Eye (tissue), 1 donor: ENCODE results near the gene ARAP2.

Source experiments
- DNase-seq: peaks from one replicate; pipeline ENCODE4 v3.0.0-alpha.2; 2015

Gene ARAP2

DNA sequence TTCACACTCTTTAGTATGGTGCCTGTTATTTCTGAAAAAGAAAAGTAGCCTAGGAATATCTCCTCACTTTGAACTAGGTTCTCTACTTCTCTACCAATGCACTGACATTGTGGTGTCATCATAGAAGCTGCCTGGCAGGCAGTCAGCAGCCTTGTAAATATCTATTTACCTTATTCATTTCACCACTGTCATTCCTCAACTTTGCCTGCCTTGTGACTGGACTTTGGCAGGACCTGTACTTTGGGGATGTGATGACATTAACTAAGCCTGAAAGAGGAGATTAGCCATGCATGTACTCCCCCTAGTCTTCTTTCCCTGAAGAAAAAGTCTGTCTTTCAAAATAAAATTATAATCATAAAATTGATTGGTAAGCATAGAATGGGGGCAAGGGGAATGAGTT lies 207.2 kb downstream of the ARAP2 start:
- no peak for DNase-seq

DNA sequence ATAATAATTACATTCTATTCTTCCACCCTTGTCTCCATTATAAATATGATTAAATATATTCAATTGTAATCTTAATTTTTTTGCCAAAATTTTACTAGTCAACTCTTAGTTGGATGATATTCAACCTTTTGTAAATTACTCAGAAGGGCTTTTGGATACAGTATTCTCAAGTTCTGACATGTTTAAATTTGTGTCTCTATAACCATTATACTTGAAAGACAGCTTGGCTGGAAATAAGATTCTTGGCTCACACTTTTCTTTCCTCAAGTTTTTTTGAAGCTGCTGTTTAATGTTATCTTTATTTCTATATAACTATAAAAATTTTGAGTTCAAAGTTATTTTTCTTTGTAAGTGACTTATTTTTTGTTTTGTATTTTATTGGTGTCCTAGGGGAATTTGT lies 214.4 kb downstream of the ARAP2 start:
- DNase-seq = no peak

DNA sequence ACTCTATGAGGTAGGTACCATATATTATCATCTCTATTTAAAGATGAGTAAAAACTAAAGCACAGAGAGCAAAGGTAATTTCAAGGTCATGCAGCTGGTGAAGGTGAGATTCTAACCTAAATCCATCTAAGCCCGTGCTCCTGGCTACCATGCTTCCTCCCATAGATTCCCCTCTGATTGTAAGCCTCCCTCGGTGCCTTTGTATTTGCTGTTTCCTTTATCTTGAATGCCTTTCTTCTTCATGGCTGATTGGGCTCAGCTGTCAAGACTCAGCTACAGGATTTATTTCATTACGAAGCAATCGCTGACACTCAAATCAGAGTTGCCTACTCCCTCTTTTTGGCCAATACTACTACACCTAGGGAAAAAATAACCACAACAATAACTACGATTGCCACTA lies 217.1 kb downstream of the ARAP2 start:
- peak; percentile 24 for DNase-seq

DNA sequence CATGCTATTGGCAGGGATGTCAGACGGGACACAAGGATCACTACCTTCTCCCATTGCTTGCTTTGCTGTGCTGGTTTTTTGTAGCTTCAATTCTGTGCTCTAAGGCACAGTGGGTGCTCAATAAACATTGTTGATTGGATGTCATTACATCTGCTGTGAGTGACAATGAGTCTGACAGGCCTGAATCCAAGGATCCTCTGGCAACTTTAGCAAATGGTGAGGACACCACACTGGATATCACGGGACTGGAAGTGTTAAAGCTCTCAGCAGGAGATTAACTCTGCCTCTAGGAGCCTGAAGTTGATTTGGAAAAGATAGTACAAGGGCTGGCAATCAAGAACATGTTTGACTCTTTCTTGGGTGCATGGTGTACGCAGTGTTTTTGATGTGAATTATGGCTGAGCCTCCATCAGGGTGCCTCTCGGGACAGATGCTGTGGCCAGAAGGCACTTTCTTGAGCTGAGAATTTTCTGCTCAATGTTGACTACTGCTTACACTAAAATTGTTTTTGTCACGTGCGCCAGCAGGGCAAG lies 217.9 kb downstream of the ARAP2 start:
- peak; percentile 3 for DNase-seq

DNA sequence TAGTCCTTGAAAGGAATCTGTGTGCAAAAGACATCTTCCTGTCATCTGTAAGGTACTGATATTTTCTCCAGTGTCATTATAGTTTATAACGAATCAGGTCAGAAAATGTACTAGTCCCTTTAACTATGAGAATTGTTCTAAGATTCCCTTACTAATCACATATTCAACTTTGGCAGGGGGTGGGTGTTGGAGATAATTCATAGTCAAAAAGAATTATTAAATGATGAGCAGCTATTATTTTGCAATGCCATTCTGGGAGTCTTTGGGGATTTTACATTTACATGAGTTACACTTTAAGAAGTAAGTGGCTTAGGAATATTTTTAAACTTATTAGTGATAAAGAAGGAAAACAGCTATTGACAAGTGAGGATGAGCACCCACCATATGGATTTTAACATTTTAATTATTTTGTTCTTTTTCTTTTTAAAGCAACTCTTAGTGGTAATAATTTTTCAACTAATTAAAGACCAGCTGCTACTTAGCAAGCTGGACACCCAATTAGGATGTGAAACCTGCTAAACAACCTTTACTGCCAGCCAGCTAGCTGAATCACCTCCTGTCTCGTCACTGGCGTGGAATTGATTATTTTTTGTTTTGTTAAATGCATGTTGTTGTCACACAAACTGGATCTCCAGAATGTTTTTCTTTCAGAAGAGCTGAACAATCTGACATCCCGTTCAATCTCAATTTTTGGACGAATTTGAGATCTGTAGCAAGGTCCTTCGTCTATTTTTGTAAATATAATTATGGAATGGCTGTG lies 219.2 kb downstream of the ARAP2 start:
- DNase-seq = peak; percentile 3

DNA sequence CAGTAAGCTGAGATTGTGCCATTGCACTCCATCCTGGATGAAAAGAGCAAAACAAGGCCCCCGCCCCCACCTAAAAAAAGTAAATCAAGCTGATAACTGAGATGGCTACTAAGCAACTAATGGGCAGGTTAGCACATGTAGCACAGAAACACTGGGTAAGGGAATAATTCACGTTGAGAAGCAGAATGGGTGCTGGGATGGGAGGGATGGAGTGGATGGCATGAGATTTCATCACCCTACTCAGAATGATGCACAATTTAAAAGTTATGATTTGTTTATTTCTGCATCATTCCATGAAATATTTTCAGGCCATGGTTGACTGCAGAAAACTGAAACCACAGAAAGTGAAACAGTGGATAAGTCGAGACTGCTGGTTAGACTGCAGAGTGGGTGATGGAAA lies 224.0 kb downstream of the ARAP2 start:
- no peak for DNase-seq
